Astrocyte (in vitro differentiated cells and primary cell): ENCODE measurements around the gene DPH2. TPM values are rescaled to one million over a fixed set of nuclear protein-coding genes. Genes with fewer than 3 reads are reported as not detected.

Experiments used
- DNase-seq: peaks from one replicate; pipeline ENCODE4 v3.0.0-alpha.2; 2010; ENCODE audit warnings: low read depth
- FAIRE-seq: peaks from 2 replicates; lab custom pipeline; 2011; peaks lifted over from hg19 to GRCh38; lab: Jason Lieb, UNC
- H2AFZ ChIP-seq: 2 replicates; pipeline ENCODE4 v1.6.0; 2012; ENCODE audit warnings: low read depth, low read length, inconsistent platforms
- H3K27ac ChIP-seq: 2 replicates; pipeline ENCODE4 v1.5.1; 2011; ENCODE audit warnings: low read depth, low read length, inconsistent platforms
- H3K27me3 ChIP-seq: 2 replicates; pipeline ENCODE4 v1.6.0; 2011; ENCODE audit warnings: low read length, inconsistent platforms; ENCODE audit not compliant: insufficient read depth
- H3K36me3 ChIP-seq: 2 replicates; pipeline ENCODE4 v1.5.1; 2011; ENCODE audit warnings: low read length, inconsistent platforms; ENCODE audit not compliant: insufficient read depth
- H3K4me1 ChIP-seq: 2 replicates; pipeline ENCODE4 v1.5.1; 2011; ENCODE audit warnings: low read length, inconsistent platforms; ENCODE audit not compliant: insufficient read depth
- H3K4me2 ChIP-seq: 2 replicates; pipeline ENCODE4 v1.6.0; 2012; ENCODE audit warnings: low read length, inconsistent platforms
- H3K4me3 ChIP-seq: 2 replicates; pipeline ENCODE4 v1.5.1; 2011; ENCODE audit warnings: low read depth, mild to moderate bottlenecking, low read length, inconsistent platforms; ENCODE audit not compliant: insufficient read depth
- H3K79me2 ChIP-seq: 2 replicates; pipeline ENCODE4 v1.6.0; 2012; ENCODE audit warnings: mild to moderate bottlenecking, low read length, inconsistent platforms; ENCODE audit not compliant: insufficient read depth
- H3K9ac ChIP-seq: 2 replicates; pipeline ENCODE4 v1.6.0; 2012; ENCODE audit warnings: mild to moderate bottlenecking, low read length, inconsistent platforms
- H3K9me3 ChIP-seq: 2 replicates; pipeline ENCODE4 v1.5.1; 2012; ENCODE audit warnings: low read depth, mild to moderate bottlenecking, low read length, inconsistent platforms; ENCODE audit not compliant: insufficient read depth
- H4K20me1 ChIP-seq: 2 replicates; pipeline ENCODE4 v1.6.0; 2012; ENCODE audit warnings: low read length, inconsistent platforms; ENCODE audit not compliant: insufficient read depth
- H3K27ac Mint-ChIP-seq: one replicate; pipeline ENCODE4 v1.8.0; 2021; ENCODE audit warnings: mild to moderate bottlenecking, mixed read lengths; ENCODE audit not compliant: unreplicated experiment
- H3K27me3 Mint-ChIP-seq: one replicate; pipeline ENCODE4 v1.8.0; 2021; ENCODE audit warnings: low read depth, mixed read lengths; ENCODE audit not compliant: unreplicated experiment
- H3K36me3 Mint-ChIP-seq: one replicate; pipeline ENCODE4 v1.8.0; 2021; ENCODE audit warnings: low read depth, mixed read lengths; ENCODE audit not compliant: unreplicated experiment
- H3K4me1 Mint-ChIP-seq: one replicate; pipeline ENCODE4 v1.8.0; 2021; ENCODE audit warnings: low read depth, mixed read lengths; ENCODE audit not compliant: unreplicated experiment
- H3K4me3 Mint-ChIP-seq: one replicate; pipeline ENCODE4 v1.8.0; 2021; ENCODE audit warnings: mild to moderate bottlenecking, moderate library complexity, mixed read lengths; ENCODE audit not compliant: unreplicated experiment
- H3K9me3 Mint-ChIP-seq: one replicate; pipeline ENCODE4 v1.8.0; 2021; ENCODE audit warnings: mild to moderate bottlenecking, mixed read lengths; ENCODE audit not compliant: unreplicated experiment
- EZH2 ChIP-seq: IDR thresholded peaks from 2 replicates; pipeline ENCODE4 v1.6.1; 2012; ENCODE audit warnings: mild to moderate bottlenecking, low read length, inconsistent platforms; ENCODE audit not compliant: insufficient read depth
- total RNA-seq: library from RNA; stranded (reverse); gene quantifications from 2 replicates; pipeline ENCODE4 v1.2.1, GENCODE V29; 2021
- TF ChIP-seq, protein P1 (sequence below): IDR thresholded peaks from 2 replicates; pipeline ENCODE4 v1.5.1; 2011; ENCODE audit warnings: low read depth, mild to moderate bottlenecking, inconsistent platforms, low read length, moderate library complexity; ENCODE audit not compliant: insufficient read depth

The DPH2 gene
- total RNA-seq, 1 donor from 2014 or later: 31.6 TPM

DNA sequence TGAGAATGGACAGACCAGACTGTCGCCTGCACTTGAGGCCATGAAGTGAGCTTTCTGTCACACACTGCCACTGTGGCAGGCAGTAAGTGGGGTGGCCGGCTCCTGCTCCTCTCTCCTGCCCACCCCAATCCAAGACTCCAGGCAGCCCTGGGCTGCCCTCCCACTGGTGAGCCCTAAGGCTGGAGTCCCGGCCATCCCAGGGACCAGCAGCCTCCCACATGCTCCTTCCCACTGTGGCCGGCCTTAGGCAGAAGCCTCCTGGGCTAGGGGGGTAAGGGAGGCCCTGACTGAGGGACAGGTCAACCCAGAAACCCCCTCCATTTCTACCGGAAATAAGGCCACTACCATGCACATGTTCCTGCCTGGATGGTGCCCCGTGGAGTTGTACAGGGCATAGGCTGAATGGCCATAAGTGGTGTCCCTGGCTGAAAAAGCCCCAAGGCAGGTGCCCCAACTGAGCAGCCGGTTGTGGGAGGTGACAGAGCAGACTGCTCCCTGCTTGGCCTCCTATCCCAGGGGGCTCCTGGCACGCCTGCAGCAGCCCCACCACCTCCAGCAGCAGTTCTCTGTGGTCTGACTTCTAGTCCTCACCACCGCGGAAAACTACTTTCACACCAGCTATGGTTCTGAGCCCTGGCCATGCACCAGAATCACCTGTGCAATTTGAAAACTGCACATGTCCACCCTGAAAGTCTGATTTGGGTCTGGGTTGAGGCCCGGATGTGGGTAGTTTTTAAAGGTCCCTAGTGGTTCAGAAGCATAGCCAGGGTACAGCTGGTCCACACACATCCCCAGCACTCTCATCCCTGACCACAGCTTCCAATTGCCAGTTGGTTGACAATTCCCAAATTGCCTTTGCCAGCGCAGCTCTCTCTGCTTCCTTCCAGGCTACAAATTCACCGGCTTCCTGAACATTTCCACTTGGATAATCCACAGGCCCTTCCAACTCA, 37.8 kb upstream of the DPH2 start:
- peaks cover 23% of the 10 kb centered on the region for H3K4me1 Mint-ChIP-seq
- no peak overlapping the region for H3K4me3 ChIP-seq
- H4K20me1 ChIP-seq: peaks cover 8% of the 10 kb centered on the region
- no peak overlapping the region for H2AFZ ChIP-seq
- no peaks in the 10 kb centered on the region for H3K27me3 ChIP-seq
- no peaks in the 10 kb centered on the region for H3K36me3 ChIP-seq
- H3K27me3 Mint-ChIP-seq: peaks cover 2% of the 10 kb centered on the region
- H3K9me3 ChIP-seq: no peaks in the 10 kb centered on the region
- H3K4me1 ChIP-seq: peaks cover 27% of the 10 kb centered on the region
- H3K79me2 ChIP-seq: no peaks in the 10 kb centered on the region
- TF ChIP-seq, protein P1, sequence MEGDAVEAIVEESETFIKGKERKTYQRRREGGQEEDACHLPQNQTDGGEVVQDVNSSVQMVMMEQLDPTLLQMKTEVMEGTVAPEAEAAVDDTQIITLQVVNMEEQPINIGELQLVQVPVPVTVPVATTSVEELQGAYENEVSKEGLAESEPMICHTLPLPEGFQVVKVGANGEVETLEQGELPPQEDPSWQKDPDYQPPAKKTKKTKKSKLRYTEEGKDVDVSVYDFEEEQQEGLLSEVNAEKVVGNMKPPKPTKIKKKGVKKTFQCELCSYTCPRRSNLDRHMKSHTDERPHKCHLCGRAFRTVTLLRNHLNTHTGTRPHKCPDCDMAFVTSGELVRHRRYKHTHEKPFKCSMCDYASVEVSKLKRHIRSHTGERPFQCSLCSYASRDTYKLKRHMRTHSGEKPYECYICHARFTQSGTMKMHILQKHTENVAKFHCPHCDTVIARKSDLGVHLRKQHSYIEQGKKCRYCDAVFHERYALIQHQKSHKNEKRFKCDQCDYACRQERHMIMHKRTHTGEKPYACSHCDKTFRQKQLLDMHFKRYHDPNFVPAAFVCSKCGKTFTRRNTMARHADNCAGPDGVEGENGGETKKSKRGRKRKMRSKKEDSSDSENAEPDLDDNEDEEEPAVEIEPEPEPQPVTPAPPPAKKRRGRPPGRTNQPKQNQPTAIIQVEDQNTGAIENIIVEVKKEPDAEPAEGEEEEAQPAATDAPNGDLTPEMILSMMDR: no peak
- H3K4me2 ChIP-seq: peak overlapping the region; percentile 85
- peaks cover 9% of the 10 kb centered on the region for H3K36me3 Mint-ChIP-seq
- no peak overlapping the region for H3K27ac ChIP-seq
- H3K4me3 Mint-ChIP-seq: no peak overlapping the region
- no peak overlapping the region for H3K9ac ChIP-seq
- no peak for DNase-seq
- no peak for FAIRE-seq
- H3K27ac Mint-ChIP-seq: no peak overlapping the region
- peaks cover 5% of the 10 kb centered on the region for H3K9me3 Mint-ChIP-seq

DNA sequence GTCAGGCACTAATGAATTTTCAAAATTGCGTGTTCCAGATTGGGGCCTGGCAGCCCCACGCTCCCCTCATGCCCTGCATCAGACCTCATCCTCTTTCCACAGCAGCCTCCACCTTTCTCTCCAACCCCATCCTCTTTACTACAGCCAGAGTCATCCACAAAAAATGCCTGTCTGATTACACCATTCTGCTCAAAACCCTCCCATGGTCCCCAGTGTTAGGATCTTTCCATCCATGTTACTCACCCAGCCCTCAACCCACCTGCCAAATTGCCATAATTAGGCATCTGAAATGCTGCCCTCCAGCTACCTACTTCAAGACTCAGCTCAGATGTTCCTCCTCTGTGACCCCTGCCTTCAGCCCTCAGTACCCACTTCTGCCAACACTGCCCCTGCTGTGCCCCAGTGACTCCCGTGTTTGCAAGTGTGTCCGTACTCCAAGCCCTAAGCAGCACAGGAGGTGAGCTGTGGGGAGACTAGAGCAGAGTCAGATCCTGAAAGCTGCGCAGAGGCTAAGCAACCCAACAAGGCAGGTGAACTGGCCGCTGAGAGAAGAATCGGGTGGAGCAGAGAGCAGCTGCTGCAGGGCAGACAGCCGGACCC, 36.9 kb upstream of the DPH2 start:
- H3K4me1 Mint-ChIP-seq: peaks cover 18% of the 10 kb centered on the region
- peak overlapping the region; percentile 69 for H2AFZ ChIP-seq
- H3K9me3 Mint-ChIP-seq: peaks cover 5% of the 10 kb centered on the region
- peak overlapping the region; percentile 85 for H3K4me2 ChIP-seq
- peak overlapping the region; percentile 15 for H3K4me3 ChIP-seq
- H3K27me3 Mint-ChIP-seq: peaks cover 4% of the 10 kb centered on the region
- peaks cover 27% of the 10 kb centered on the region for H3K4me1 ChIP-seq
- peak overlapping the region; percentile 64 for H3K9ac ChIP-seq
- H3K27me3 ChIP-seq: no peaks in the 10 kb centered on the region
- H3K79me2 ChIP-seq: no peaks in the 10 kb centered on the region
- H3K36me3 Mint-ChIP-seq: peaks cover 7% of the 10 kb centered on the region
- DNase-seq (peak; percentile 53), FAIRE-seq (no peak)
- peaks cover 10% of the 10 kb centered on the region for H4K20me1 ChIP-seq
- H3K4me3 Mint-ChIP-seq: peak overlapping the region; percentile 61
- H3K36me3 ChIP-seq: no peaks in the 10 kb centered on the region
- no peak for TF ChIP-seq EZH2
- TF ChIP-seq, protein P1: no peak
- no peaks in the 10 kb centered on the region for H3K9me3 ChIP-seq
- H3K27ac ChIP-seq: no peak overlapping the region
- H3K27ac Mint-ChIP-seq: no peak overlapping the region
